CD4-positive, alpha-beta T cell treated with Interleukin-21 for 1 hour (primary cell): ENCODE measurements around the gene NR3C2.
"Not testable (repeated sequence)": the region's sequence is repeated elsewhere in the genome, so short reads cannot be mapped to it uniquely, and the experiment has no call there.

Experiments
- DNase-seq: peaks from one replicate; pipeline ENCODE4 v3.0.0-alpha.2; 2020

NR3C2 gene

GRCh38 chr4:148364525-148364924, 77.7 kb downstream of the NR3C2 start:
- DNase-seq: no peak

- DNase-seq: no peak
Observed at GRCh38 chr4:148359769-148360168, 82.4 kb downstream of the NR3C2 start.

GRCh38 chr4:148355442-148356123, 86.6 kb downstream of the NR3C2 start:
- DNase-seq: no peak

GRCh38 chr4:148354186-148354585, 88.0 kb downstream of the NR3C2 start:
- DNase-seq: no peak

- no peak for DNase-seq
Observed at GRCh38 chr4:148353571-148353970, 88.6 kb downstream of the NR3C2 start.

GRCh38 chr4:148349153-148349552, 93.1 kb downstream of the NR3C2 start:
- DNase-seq: no peak

- DNase-seq: no peak
Observed at GRCh38 chr4:148346657-148347056, 95.6 kb downstream of the NR3C2 start.

GRCh38 chr4:148345509-148345908, 96.7 kb downstream of the NR3C2 start:
- no peak for DNase-seq

GRCh38 chr4:148344941-148345340, 97.3 kb downstream of the NR3C2 start:
- DNase-seq: no peak

GRCh38 chr4:148344352-148344751, 97.9 kb downstream of the NR3C2 start:
- DNase-seq: no peak

- no peak for DNase-seq
Observed at GRCh38 chr4:148341980-148342800, 100.0 kb downstream of the NR3C2 start.

GRCh38 chr4:148335133-148335532, 107.1 kb downstream of the NR3C2 start:
- no peak for DNase-seq

- DNase-seq: no peak
Observed at GRCh38 chr4:148333265-148333664, 108.9 kb downstream of the NR3C2 start.

GRCh38 chr4:148332486-148332885, 109.7 kb downstream of the NR3C2 start:
- DNase-seq: no peak

- DNase-seq: no peak
Observed at GRCh38 chr4:148330724-148331123, 111.5 kb downstream of the NR3C2 start.

- DNase-seq: no peak
Observed at GRCh38 chr4:148330161-148330560, 112.1 kb downstream of the NR3C2 start.

- DNase-seq: no peak
Observed at GRCh38 chr4:148329751-148330150, 112.5 kb downstream of the NR3C2 start.

GRCh38 chr4:148327683-148328082, 114.5 kb downstream of the NR3C2 start:
- DNase-seq: no peak

GRCh38 chr4:148323316-148323715, 118.9 kb downstream of the NR3C2 start:
- DNase-seq: not testable (repeated sequence)

GRCh38 chr4:148315049-148315448, 127.2 kb downstream of the NR3C2 start:
- DNase-seq: no peak

- no peak for DNase-seq
Observed at GRCh38 chr4:148312956-148313490, 129.2 kb downstream of the NR3C2 start.

- no peak for DNase-seq
Observed at GRCh38 chr4:148311526-148311925, 130.7 kb downstream of the NR3C2 start.

- DNase-seq: no peak
Observed at GRCh38 chr4:148310756-148311155, 131.5 kb downstream of the NR3C2 start.

GRCh38 chr4:148305751-148306150, 136.5 kb downstream of the NR3C2 start:
- DNase-seq: no peak
